Measurements from ENCODE around the gene CD44.
A peak's percentile ranks its signal among the peaks of the same experiment; 100 is the strongest.

Gene CD44

DNA sequence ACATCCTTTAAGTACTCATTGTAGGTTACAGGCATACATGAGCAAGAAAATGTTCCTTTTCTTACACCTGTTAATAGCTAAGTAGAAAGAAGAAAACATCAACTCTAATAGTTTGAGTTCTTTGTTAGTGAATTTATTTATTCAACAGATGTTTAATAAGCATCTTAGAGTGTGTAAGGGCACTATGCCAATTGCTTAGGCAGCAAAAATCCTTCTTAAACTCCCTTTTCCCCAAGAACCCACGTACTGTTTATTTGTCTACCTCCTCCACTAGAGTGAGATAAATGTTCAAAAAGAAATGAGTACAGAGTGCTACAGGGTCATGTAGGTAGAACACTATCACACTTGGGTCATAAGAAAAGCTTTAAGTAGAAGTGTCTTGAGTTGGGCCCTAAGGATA, 131.4 kb downstream of the CD44 start:
- no peak for DNase-seq

GRCh38 chr11:35271031-35271430, 132.1 kb downstream of the CD44 start:
- no peak for DNase-seq

- peak; percentile 30 for DNase-seq
Observed at GRCh38 chr11:35272391-35272902, 133.5 kb downstream of the CD44 start.

GRCh38 chr11:35274909-35275785, 136.2 kb downstream of the CD44 start:
- DNase-seq = no peak

- no peak for DNase-seq
Observed at GRCh38 chr11:35275786-35276170, 136.8 kb downstream of the CD44 start.

GRCh38 chr11:35276396-35277145, 137.6 kb downstream of the CD44 start:
- DNase-seq = no peak

- DNase-seq = no peak
Observed at GRCh38 chr11:35277827-35278226, 138.9 kb downstream of the CD44 start.

DNA sequence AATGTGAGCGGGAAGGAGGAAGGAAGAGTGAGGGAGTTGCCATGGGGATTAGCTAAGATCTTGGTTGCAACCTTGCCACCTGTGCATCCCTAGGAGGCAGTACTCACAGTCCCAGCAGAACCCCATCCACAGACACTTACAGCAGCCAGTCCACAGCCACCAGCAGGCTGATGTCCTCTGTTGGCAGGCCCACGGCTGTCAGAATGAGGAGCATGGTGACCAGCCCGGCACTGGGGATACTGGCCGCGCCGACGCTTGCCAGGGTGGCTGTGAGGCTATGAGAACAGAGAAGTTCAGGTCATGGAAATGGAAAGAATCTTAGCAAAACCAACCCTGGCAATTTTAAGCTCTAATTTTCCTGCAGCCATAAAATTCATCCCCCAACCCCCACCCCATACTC, 141.8 kb downstream of the CD44 start:
- no peak for DNase-seq

GRCh38 chr11:35281169-35281688, 142.3 kb downstream of the CD44 start:
- DNase-seq = no peak

Data from activated T-cell treated with anti-CD3 and anti-CD28 coated beads, Interleukin-2, amount 50 U/mL, for 1 hour (primary cell).